AML-193 (cell line): ENCODE measurements around the gene SHMT2.

Source experiments
- DNase-seq, 2 experiments: peaks; one replicate each; lab custom pipeline; 2025; lab: John Stamatoyannopoulos, UW

The SHMT2 gene

GRCh38 chr12:57215065-57215464, 14.4 kb upstream of the SHMT2 start:
- no peak for DNase-seq

GRCh38 chr12:57215668-57216013, 13.9 kb upstream of the SHMT2 start:
- no peak for DNase-seq

GRCh38 chr12:57216014-57216911, 13.2 kb upstream of the SHMT2 start, which contains the start of gene NXPH4:
TSS of gene NXPH4 (plus strand) at chr12:57216794. CDS start at chr12:57216970, 176 bp downstream.
- no peak for DNase-seq

GRCh38 chr12:57216921-57217879, 12.3 kb upstream of the SHMT2 start:
- no peak for DNase-seq

- no peak for DNase-seq
Observed at GRCh38 chr12:57218030-57218853, 11.3 kb upstream of the SHMT2 start.

- no peak for DNase-seq
Observed at GRCh38 chr12:57219205-57219992, 10.1 kb upstream of the SHMT2 start.

GRCh38 chr12:57219993-57220754, 9.3 kb upstream of the SHMT2 start:
- DNase-seq = no peak

- DNase-seq = no peak
Observed at GRCh38 chr12:57220770-57221168, 8.7 kb upstream of the SHMT2 start.

GRCh38 chr12:57221169-57221917, 8.2 kb upstream of the SHMT2 start:
- DNase-seq = no peak

- DNase-seq = no peak
Observed at GRCh38 chr12:57222286-57223190, 7.0 kb upstream of the SHMT2 start.

GRCh38 chr12:57223191-57224165, 6.0 kb upstream of the SHMT2 start:
- DNase-seq = no peak

- DNase-seq = no peak
Observed at GRCh38 chr12:57224278-57224972, 5.1 kb upstream of the SHMT2 start.

- DNase-seq = no peak
Observed at GRCh38 chr12:57224973-57225679, 4.4 kb upstream of the SHMT2 start.

- DNase-seq = no peak
Observed at GRCh38 chr12:57225680-57226210, 3.8 kb upstream of the SHMT2 start.

- DNase-seq = no peak
Observed at GRCh38 chr12:57226588-57227314, 2.8 kb upstream of the SHMT2 start.
